A673 (cell line): ENCODE measurements around the gene PDE10A.

Source experiments
- CTCF ChIP-seq: fragments of 300-800, 200-600 bp; sonication (generic); conservative IDR thresholded peaks from 2 replicates; pipeline ENCODE4 v1.5.1; 2017; ENCODE audit warnings: low read depth, mild to moderate bottlenecking, antibody characterized with exemption, low read length, moderate library complexity, mixed read lengths
- EZH2 ChIP-seq: fragments of 200-600 bp; sonication (generic); IDR thresholded peaks from 2 replicates; pipeline ENCODE4 v1.6.1; 2017; ENCODE audit warnings: borderline replicate concordance, low read depth, mild to moderate bottlenecking, mixed read lengths, antibody characterized with exemption, low read length; ENCODE audit not compliant: poor library complexity, severe bottlenecking

- TF ChIP-seq CTCF = no peak
- no peak for TF ChIP-seq EZH2
Measured at GRCh38 chr6:165697171-165697570, 34.1 kb upstream of the PDE10A start.
